Right atrium auricular region (tissue), 2 donors: ENCODE data around the gene NXPH1. TPM values are rescaled to one million over a fixed set of nuclear protein-coding genes. Genes with fewer than 3 reads are reported as not detected.
A peak's percentile ranks its signal among the peaks of the same experiment; 100 is the strongest.

ENCODE experiments used
- DNase-seq: peaks from one replicate; pipeline ENCODE4 v3.0.0-alpha.2; 2019; ENCODE audit warnings: low spot score
- H3K27ac ChIP-seq, 2 donors: fragments of 200-600 bp; sonication (generic); 1 replicate in 1 of 2; 2 replicates in 1 of 2; pipeline ENCODE4 v1.5.1; 2016 to 2019
- H3K27me3 ChIP-seq, 2 donors: fragments of 200-600 bp; sonication (generic); one replicate each; pipeline versions ENCODE4 v1.5.1 to v1.6.0; 2017 to 2019
- H3K36me3 ChIP-seq: fragments of 200-600 bp; sonication (generic); one replicate; pipeline ENCODE4 v1.5.1; 2016
- H3K4me1 ChIP-seq, 2 donors: fragments of 200-600 bp; sonication (generic); one replicate each; pipeline versions ENCODE4 v1.5.1 to v1.6.0; 2017 to 2019
- H3K4me3 ChIP-seq, 2 donors: fragments of 200-600 bp; sonication (generic); 1 replicate in 1 of 2; 2 replicates in 1 of 2; pipeline ENCODE4 v1.5.1; 2017 to 2019; ENCODE audit warnings: mild to moderate bottlenecking in 1 of 2, moderate library complexity in 1 of 2
- H3K9me3 ChIP-seq, 2 donors: fragments of 200-600 bp; sonication (generic); one replicate each; pipeline ENCODE4 v1.5.1; 2019
- CTCF ChIP-seq, 2 donors: fragments of 200-600 bp; sonication (generic); IDR thresholded peaks; one replicate each; pipeline ENCODE4 v1.5.1; 2019; ENCODE audit warnings: antibody characterized with exemption in 2 of 2
- total RNA-seq, 2 donors: library from RNA; depleted of rRNA; stranded (reverse); fragments of >200 nt; gene quantifications; one replicate each; pipeline ENCODE4 v1.1.0, GENCODE V29; 2016

The NXPH1 gene
- total RNA-seq, 2 donors from 2014 or later: not detected

GRCh38 chr7:8411103-8411502 is 22.3 kb upstream of the NXPH1 start:
- Histone ChIP-seq H3K27ac (no peak overlapping the region), H3K4me1 (no peaks in the 10 kb centered on the region), H3K9me3 (no peaks in the 10 kb centered on the region), H3K4me3 (no peak overlapping the region), H3K36me3 (no peaks in the 10 kb centered on the region), H3K27me3 (no peaks in the 10 kb centered on the region)
- DNase-seq: no peak
- no peak for TF ChIP-seq CTCF (IDR thresholded peaks at IDR 0.05)

GRCh38 chr7:8413600-8413999 is 19.8 kb upstream of the NXPH1 start:
- no peak for TF ChIP-seq CTCF (IDR thresholded peaks at IDR 0.05)
- H3K27me3 ChIP-seq: no peaks in the 10 kb centered on the region
- DNase-seq: no peak

DNA sequence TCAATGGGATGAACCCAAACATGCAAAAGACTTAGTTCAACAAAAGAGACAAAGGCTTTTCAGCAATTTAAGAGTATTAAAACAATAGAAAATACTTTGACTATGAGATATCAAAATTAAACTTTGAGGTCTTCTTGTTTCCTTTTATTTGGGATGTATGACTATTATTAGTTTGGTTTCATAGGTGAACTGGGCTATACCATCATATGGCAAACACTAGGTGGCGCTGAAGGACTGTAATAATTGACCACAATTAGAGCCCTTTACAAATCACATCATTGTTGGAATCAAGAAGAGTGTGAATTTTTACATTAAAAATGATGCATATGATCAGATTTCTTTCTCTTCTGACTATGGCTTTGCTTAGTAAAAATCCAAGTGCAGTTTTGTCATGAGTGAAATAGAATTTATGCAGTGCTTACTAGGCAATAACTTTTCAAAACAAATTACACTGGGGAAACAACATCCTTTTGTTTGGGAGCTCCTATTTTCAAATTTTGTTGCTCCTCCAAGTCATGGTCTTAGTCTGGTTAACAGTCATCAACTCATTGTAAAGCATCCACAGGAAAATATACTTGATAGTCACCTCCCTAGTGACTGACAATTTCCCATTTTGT is 14.7 kb upstream of the NXPH1 start:
- no peak for DNase-seq

More at GRCh38 chr7:8413600-8413999, 19.8 kb upstream of the NXPH1 start:
- Histone ChIP-seq H3K4me3 (no peak overlapping the region), H3K4me1 (no peaks in the 10 kb centered on the region), H3K9me3 (no peaks in the 10 kb centered on the region), H3K27ac (no peak overlapping the region), H3K36me3 (no peaks in the 10 kb centered on the region)

GRCh38 chr7:8422177-8422576 is 11.2 kb upstream of the NXPH1 start:
- no peaks in the 10 kb centered on the region for H3K27me3 ChIP-seq
- H3K36me3 ChIP-seq: no peaks in the 10 kb centered on the region
- no peak overlapping the region for H3K27ac ChIP-seq
- H3K4me1 ChIP-seq: no peaks in the 10 kb centered on the region
- no peaks in the 10 kb centered on the region for H3K9me3 ChIP-seq
- DNase-seq: no peak
- no peak overlapping the region for H3K4me3 ChIP-seq
- TF ChIP-seq CTCF (IDR thresholded peaks at IDR 0.05): no peak

More for the DNA sequence above, 14.7 kb upstream of the NXPH1 start:
- Histone ChIP-seq H3K9me3 (no peaks in the 10 kb centered on the region), H3K27ac (no peak overlapping the region), H3K36me3 (no peaks in the 10 kb centered on the region), H3K4me1 (no peaks in the 10 kb centered on the region), H3K4me3 (no peak overlapping the region), H3K27me3 (no peaks in the 10 kb centered on the region)
- peak; percentile 62 to 81 for TF ChIP-seq CTCF (IDR thresholded peaks at IDR 0.05)

DNA sequence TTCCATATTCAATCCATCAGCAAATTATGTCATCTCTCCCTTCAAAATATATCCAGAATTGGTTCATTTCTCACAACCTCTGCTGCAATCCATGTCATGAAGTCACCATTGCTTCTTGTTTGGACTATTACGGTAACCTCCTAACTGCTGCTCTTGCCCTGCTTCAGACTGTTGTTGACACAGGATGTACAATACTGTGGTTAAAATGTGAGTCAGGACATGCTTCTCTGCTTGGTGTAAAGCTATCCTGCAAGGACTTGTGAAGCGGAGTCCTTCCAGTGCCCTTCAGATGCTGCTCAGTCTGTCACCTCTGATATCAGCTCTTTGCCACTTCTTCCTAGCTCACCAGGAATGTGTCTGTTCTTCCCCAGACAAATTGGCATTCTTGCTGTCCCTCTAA is 10.4 kb upstream of the NXPH1 start:
- Histone ChIP-seq H3K9me3 (no peaks in the 10 kb centered on the region), H3K27me3 (no peaks in the 10 kb centered on the region), H3K4me1 (no peaks in the 10 kb centered on the region), H3K36me3 (no peaks in the 10 kb centered on the region), H3K4me3 (no peak overlapping the region), H3K27ac (no peak overlapping the region)
- no peak for TF ChIP-seq CTCF (IDR thresholded peaks at IDR 0.05)
- no peak for DNase-seq

- no peak for DNase-seq
- TF ChIP-seq CTCF (IDR thresholded peaks at IDR 0.05): no peak
- no peaks in the 10 kb centered on the region for H3K9me3 ChIP-seq
- no peaks in the 10 kb centered on the region for H3K36me3 ChIP-seq
- H3K27me3 ChIP-seq: no peaks in the 10 kb centered on the region
- H3K4me3 ChIP-seq: no peak overlapping the region
- no peak overlapping the region for H3K27ac ChIP-seq
- H3K4me1 ChIP-seq: no peaks in the 10 kb centered on the region
Measured at GRCh38 chr7:8425223-8425622, 8.2 kb upstream of the NXPH1 start.
